ENCODE data around the gene ABCC1. TPM values are rescaled to one million over a fixed set of nuclear protein-coding genes. Genes with fewer than 3 reads are reported as not detected.

ABCC1 gene
- total and polyA plus RNA-seq, 2 of the 4 experiments (the other 2 are of a cell fraction): 39.4 to 66.0 TPM

DNA sequence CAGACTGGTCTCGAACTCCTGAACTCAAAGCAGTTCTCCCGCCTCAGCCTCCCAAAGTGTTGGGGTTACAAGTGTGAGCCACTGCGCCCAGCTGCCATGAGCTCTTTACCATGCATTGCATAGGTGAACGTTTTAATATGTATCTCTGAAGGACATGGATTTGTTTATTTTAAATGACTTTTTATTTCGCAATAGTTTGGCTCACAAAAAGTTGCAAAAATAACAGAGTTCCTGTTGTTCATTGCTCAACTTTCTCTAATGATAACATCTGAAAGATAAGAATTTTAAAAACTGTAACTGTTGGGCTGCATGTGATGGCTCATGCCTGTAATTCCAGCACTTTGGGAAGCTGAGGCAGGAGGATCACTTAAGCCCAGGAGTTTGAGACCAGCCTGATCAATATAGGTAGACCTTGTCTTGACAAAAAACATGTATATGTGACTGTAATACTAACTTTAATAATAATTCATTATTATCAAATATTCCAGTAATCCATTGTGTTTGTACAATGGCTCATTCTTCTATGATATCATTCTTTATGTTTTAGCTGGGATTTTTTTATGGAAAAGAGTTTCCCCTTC lies 80.1 kb downstream of the ABCC1 start:
- ChIA-PET POLR2A (ENCODE audit: unreplicated experiment) (no interaction called here), CTCF (interaction anchor here (0.6 kb wide), 1 partner anchor 44 kb away, joined by 3 read pairs; no protein-coding TSS in a partner anchor)
- no peak overlapping the region for H3K9ac ChIP-seq (ENCODE audit: low read depth, low read length)
- peak overlapping the region; percentile 1 to 22; a peak in 1 of 4 replicates for H4K8ac ChIP-seq (ENCODE audit: low read depth in 2 of 2, low read length in 2 of 2)
- no peak for TF ChIP-seq MAFK (IDR thresholded peaks at IDR 0.05; ENCODE audit: low read depth, low read length)
- TF ChIP-seq RCOR1 (IDR thresholded peaks at IDR 0.05; ENCODE audit: insufficient replicate concordance, low read length): no peak
- TF ChIP-seq MXI1 (IDR thresholded peaks at IDR 0.05; ENCODE audit: borderline replicate concordance, low read depth, low read length): no peak
- no peak for TF ChIP-seq NFE2L2 (IDR thresholded peaks at IDR 0.05; ENCODE audit: low read depth, low read length)
- TF ChIP-seq POLR2A (IDR thresholded peaks at IDR 0.05; ENCODE audit: low read depth, low read length): no peak
- TF ChIP-seq RFX5 (IDR thresholded peaks at IDR 0.05; ENCODE audit: low read depth, low read length): no peak
- TF ChIP-seq BHLHE40 (IDR thresholded peaks at IDR 0.05; ENCODE audit: low read depth, low read length): peak; percentile 52; the same call in 1 of the 2 replicates
- TF ChIP-seq CHD1 (IDR thresholded peaks at IDR 0.05; ENCODE audit: low read depth, low read length): no peak
- TF ChIP-seq RAD21 (IDR thresholded peaks at IDR 0.05; ENCODE audit: low read length): no peak
- TF ChIP-seq FOS (IDR thresholded peaks at IDR 0.05; ENCODE audit: low read depth, low read length): no peak
- no peak for TF ChIP-seq MAZ (IDR thresholded peaks at IDR 0.05; ENCODE audit: borderline replicate concordance, low read depth, low read length)
- peak; percentile 99 for TF ChIP-seq CEBPB (IDR thresholded peaks at IDR 0.05; ENCODE audit: low read depth, low read length)
- TF ChIP-seq, protein P1, sequence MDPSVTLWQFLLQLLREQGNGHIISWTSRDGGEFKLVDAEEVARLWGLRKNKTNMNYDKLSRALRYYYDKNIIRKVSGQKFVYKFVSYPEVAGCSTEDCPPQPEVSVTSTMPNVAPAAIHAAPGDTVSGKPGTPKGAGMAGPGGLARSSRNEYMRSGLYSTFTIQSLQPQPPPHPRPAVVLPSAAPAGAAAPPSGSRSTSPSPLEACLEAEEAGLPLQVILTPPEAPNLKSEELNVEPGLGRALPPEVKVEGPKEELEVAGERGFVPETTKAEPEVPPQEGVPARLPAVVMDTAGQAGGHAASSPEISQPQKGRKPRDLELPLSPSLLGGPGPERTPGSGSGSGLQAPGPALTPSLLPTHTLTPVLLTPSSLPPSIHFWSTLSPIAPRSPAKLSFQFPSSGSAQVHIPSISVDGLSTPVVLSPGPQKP (IDR thresholded peaks at IDR 0.05; ENCODE audit: borderline replicate concordance, low read depth, low read length): no peak
- TF ChIP-seq, protein P2, sequence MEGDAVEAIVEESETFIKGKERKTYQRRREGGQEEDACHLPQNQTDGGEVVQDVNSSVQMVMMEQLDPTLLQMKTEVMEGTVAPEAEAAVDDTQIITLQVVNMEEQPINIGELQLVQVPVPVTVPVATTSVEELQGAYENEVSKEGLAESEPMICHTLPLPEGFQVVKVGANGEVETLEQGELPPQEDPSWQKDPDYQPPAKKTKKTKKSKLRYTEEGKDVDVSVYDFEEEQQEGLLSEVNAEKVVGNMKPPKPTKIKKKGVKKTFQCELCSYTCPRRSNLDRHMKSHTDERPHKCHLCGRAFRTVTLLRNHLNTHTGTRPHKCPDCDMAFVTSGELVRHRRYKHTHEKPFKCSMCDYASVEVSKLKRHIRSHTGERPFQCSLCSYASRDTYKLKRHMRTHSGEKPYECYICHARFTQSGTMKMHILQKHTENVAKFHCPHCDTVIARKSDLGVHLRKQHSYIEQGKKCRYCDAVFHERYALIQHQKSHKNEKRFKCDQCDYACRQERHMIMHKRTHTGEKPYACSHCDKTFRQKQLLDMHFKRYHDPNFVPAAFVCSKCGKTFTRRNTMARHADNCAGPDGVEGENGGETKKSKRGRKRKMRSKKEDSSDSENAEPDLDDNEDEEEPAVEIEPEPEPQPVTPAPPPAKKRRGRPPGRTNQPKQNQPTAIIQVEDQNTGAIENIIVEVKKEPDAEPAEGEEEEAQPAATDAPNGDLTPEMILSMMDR (conservative IDR thresholded peaks at IDR 0.05; ENCODE audit: low read depth, low read length): no peak
- TF ChIP-seq, protein P3, sequence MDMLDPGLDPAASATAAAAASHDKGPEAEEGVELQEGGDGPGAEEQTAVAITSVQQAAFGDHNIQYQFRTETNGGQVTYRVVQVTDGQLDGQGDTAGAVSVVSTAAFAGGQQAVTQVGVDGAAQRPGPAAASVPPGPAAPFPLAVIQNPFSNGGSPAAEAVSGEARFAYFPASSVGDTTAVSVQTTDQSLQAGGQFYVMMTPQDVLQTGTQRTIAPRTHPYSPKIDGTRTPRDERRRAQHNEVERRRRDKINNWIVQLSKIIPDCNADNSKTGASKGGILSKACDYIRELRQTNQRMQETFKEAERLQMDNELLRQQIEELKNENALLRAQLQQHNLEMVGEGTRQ (IDR thresholded peaks at IDR 0.05; ENCODE audit: low read depth, low read length): no peak
- WGBS, 2 experiments (ENCODE audit: extremely low coverage in 2 of 2, insufficient read length in 1 of 2): 85% methylated on average over 2 of the region's 5 CpGs; no CpG with 5 or more reads in 1 of the 2 experiments
- H2AK5ac ChIP-seq (ENCODE audit: low read depth, low read length): peak overlapping the region; percentile 44; the same call in 1 of the 2 replicates
- intact Hi-C loops (cut with micrococcal nuclease): loop anchor here (5.0 kb wide), 1 partner anchor 77 kb away; no protein-coding TSS in a partner anchor
- DNase-seq (peak; percentile 68), ATAC-seq (ENCODE audit: low read depth) (no peak)
- peak overlapping the region; percentile 60 for H3K4ac ChIP-seq (ENCODE audit: low read depth, low read length)
- H2BK15ac ChIP-seq (ENCODE audit: low read depth, low read length): peak overlapping the region; percentile 8; the same call in 1 of the 3 replicates
- peaks cover 46% of the 10 kb centered on the region for H3K9me1 ChIP-seq (ENCODE audit: insufficient read depth, low read length)
- no peak overlapping the region for H3K56ac ChIP-seq (ENCODE audit: extremely low read depth, insufficient read depth, low read length)
- no TSS peak for BruUV-seq (replicated peaks)
- H2BK5ac ChIP-seq (ENCODE audit: low read depth, low read length, poor library complexity, severe bottlenecking): peak overlapping the region; percentile 72
- peaks cover 52 to 94% of the 10 kb centered on the region in 2 experiments for H3K79me1 ChIP-seq (ENCODE audit: low read depth in 1 of 2, low read length in 2 of 2)
- H2AFZ ChIP-seq (replicated peaks; ENCODE audit: low read length, poor library complexity): no peak overlapping the region
- no peaks in the 10 kb centered on the region for H3K9me3 ChIP-seq (ENCODE audit: control insufficient read depth, insufficient read depth, low read length)
- H3K14ac ChIP-seq (replicated peaks; ENCODE audit: low read depth, low read length): peak overlapping the region; percentile 54; the same call in 1 of the 2 replicates
- dilution Hi-C loops (cut with HindIII; ENCODE audit: low sequenced_read_pairs, unreplicated experiment): no loop called here
- H2BK20ac ChIP-seq (ENCODE audit: low read depth, low read length): 0 out of 2 replicates have a peak overlapping the region, but pooled peaks have one; percentile 76
- no peak overlapping the region for H2AK9ac ChIP-seq (replicated peaks; ENCODE audit: low read depth, low read length, poor library complexity)
- no peaks in the 10 kb centered on the region for H3K27me3 ChIP-seq (ENCODE audit: control insufficient read depth, insufficient read depth, low read length)
- peak overlapping the region; percentile 60; the same call in 1 of the 2 replicates for H4K91ac ChIP-seq (ENCODE audit: insufficient read depth, low read depth, low read length)
- in situ Hi-C loops (cut with MboI; ENCODE audit: low sequenced_read_pairs): no loop called here
- H3K4me3 ChIP-seq (ENCODE audit: insufficient read depth, low read depth, low read length): no peak overlapping the region
- peak overlapping the region; percentile 96 for H3K27ac ChIP-seq (ENCODE audit: insufficient read depth, low read length)
- peaks cover 45% of the 10 kb centered on the region for H3K4me1 ChIP-seq (ENCODE audit: control insufficient read depth, insufficient read depth, low read length)
- peak overlapping the region; percentile 23; the same call in 1 of the 2 replicates for H3K23ac ChIP-seq (ENCODE audit: low read depth, low read length)
- H4K5ac ChIP-seq (ENCODE audit: low read depth, low read length): peak overlapping the region; percentile 42
- no peak overlapping the region for H3K4me2 ChIP-seq (ENCODE audit: low read depth, low read length)
- H4K20me1 ChIP-seq (ENCODE audit: insufficient read depth, low read length): peaks cover 21% of the 10 kb centered on the region; the same call in 1 of the 2 replicates
- peak overlapping the region; percentile 47; the same call in 1 of the 2 replicates for H2BK120ac ChIP-seq (ENCODE audit: low read depth, low read length)
- peak overlapping the region; percentile 82 for H3K18ac ChIP-seq (ENCODE audit: low read depth, low read length)
- H3K36me3 ChIP-seq (ENCODE audit: control insufficient read depth, insufficient read depth, low read length): peaks cover 50% of the 10 kb centered on the region

Measured in IMR-90 (cell line).